Measurements from ENCODE around the gene FPGT. TPM values are rescaled to one million over a fixed set of nuclear protein-coding genes. Genes with fewer than 3 reads are reported as not detected.

Gene FPGT
- total RNA-seq, 1 experiment from 2014 or later, result 12.0 TPM

DNA sequence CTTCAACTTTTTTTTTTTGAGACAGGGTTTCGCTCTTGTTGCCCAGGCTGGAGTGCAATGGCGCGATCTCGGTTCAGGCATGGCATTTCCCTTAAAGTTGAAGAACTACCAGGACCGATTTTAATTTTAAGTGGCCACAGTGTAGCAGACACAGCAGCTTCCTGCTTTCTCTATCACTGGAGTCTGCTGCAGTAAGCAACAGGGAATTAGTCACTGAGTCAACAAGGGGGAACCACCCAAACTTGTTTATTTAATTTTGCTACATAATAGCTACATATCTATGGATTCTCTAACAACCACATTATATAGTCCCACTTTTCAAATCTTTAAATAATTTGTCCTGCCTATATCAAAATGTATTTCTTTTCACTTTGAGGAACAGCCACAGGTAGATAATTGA is 24.7 kb downstream of the FPGT start:
- H3K27me3 ChIP-seq (ENCODE audit: insufficient read depth, low read length), result no peaks in the 10 kb centered on the region
- no peak overlapping the region for H3K9ac ChIP-seq (ENCODE audit: low read length)
- no peaks in the 10 kb centered on the region for H3K79me2 ChIP-seq (ENCODE audit: insufficient read depth, low read length)
- H3K4me3 ChIP-seq (replicated peaks in 1 of 2; ENCODE audit: low read depth in 1 of 2, low read length in 2 of 2), result no peak overlapping the region
- no peaks in the 10 kb centered on the region for H3K36me3 ChIP-seq (ENCODE audit: control insufficient read depth in 1 of 2, insufficient read depth in 2 of 2, low read length in 2 of 2)
- no peak for TF ChIP-seq YY1 (IDR thresholded peaks at IDR 0.05; ENCODE audit: extremely low read depth, insufficient replicate concordance, low read depth, low read length)
- TF ChIP-seq, protein P1, sequence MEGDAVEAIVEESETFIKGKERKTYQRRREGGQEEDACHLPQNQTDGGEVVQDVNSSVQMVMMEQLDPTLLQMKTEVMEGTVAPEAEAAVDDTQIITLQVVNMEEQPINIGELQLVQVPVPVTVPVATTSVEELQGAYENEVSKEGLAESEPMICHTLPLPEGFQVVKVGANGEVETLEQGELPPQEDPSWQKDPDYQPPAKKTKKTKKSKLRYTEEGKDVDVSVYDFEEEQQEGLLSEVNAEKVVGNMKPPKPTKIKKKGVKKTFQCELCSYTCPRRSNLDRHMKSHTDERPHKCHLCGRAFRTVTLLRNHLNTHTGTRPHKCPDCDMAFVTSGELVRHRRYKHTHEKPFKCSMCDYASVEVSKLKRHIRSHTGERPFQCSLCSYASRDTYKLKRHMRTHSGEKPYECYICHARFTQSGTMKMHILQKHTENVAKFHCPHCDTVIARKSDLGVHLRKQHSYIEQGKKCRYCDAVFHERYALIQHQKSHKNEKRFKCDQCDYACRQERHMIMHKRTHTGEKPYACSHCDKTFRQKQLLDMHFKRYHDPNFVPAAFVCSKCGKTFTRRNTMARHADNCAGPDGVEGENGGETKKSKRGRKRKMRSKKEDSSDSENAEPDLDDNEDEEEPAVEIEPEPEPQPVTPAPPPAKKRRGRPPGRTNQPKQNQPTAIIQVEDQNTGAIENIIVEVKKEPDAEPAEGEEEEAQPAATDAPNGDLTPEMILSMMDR (IDR thresholded peaks at IDR 0.05 in 2 of 3, conservative IDR thresholded peaks at IDR 0.05 in 1 of 3; ENCODE audit: borderline replicate concordance in 1 of 3, insufficient read depth in 1 of 3, low read depth in 2 of 3, low read length in 2 of 3), result no peak
- no peak for TF ChIP-seq SRF (IDR thresholded peaks at IDR 0.05; ENCODE audit: low read depth)
- TF ChIP-seq CEBPB (IDR thresholded peaks at IDR 0.05; ENCODE audit: low read depth), result no peak
- no peak for TF ChIP-seq POLR2A (IDR thresholded peaks at IDR 0.05; ENCODE audit: borderline replicate concordance, extremely low read depth, insufficient read depth, insufficient read length)
- H4K20me1 ChIP-seq (ENCODE audit: insufficient read depth), result no peaks in the 10 kb centered on the region
- intact Hi-C loops (cut with micrococcal nuclease), result no loop called here
- H3K9me3 ChIP-seq (ENCODE audit: control insufficient read depth in 1 of 2, insufficient read depth in 1 of 2, low read depth in 1 of 2, low read length in 2 of 2), result no peaks in the 10 kb centered on the region
- H3K9me2 ChIP-seq (ENCODE audit: insufficient read depth), result no peaks in the 10 kb centered on the region
- ATAC-seq, result no peak
- ChIA-PET RAD21 (ENCODE audit: low non-redundant PET in 1 of 2, low total read pairs in 2 of 2, uncharacterized antibody in 2 of 2, unreplicated experiment in 2 of 2) (no interaction called here), POLR2A (no interaction called here), CTCF (no interaction called here)
- no peak for DNase-seq (ENCODE audit: low read depth, low spot score)
- H3K27ac ChIP-seq (ENCODE audit: low read depth, low read length), result no peak overlapping the region
- no TSS peak for BruUV-seq (replicated peaks)
- H3K4me1 ChIP-seq (ENCODE audit: control insufficient read depth in 1 of 2, insufficient read depth in 2 of 2, low read length in 2 of 2), result no peaks in the 10 kb centered on the region
- no peak overlapping the region for H2AFZ ChIP-seq (ENCODE audit: low read depth, low read length, poor library complexity, severe bottlenecking)
- H3K4me2 ChIP-seq (ENCODE audit: low read length), result no peak overlapping the region

DNA sequence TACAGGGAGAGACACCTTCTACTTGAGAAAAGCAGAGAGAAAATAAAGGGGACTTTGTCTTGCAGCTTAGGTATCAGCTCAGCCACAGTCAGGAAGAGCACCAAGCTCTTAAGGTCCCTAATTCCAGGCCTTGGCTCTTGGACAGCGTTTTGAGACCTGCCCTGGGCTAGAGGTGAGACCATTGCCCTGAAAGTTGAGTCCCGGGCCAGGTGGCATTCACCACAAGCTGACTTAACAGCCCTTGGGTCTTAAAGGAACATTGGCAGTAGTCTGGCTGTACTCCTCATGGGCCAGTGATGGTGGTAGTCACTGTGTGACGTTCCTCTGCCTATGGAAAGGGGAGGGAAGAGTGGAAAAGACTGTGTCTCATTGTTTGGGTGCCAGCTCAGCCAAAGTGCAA is 25.4 kb downstream of the FPGT start:
- no TSS peak for BruUV-seq (replicated peaks)

More for the DNA sequence above, 25.4 kb downstream of the FPGT start:
- no peak for TF ChIP-seq EGR1 (IDR thresholded peaks at IDR 0.05; ENCODE audit: low read depth)
- no peak for TF ChIP-seq EZH2 (IDR thresholded peaks at IDR 0.05)
- TF ChIP-seq EZH2phosphoT487 (IDR thresholded peaks at IDR 0.05; ENCODE audit: borderline replicate concordance), result no peak
- no peak for TF ChIP-seq YY1 (IDR thresholded peaks at IDR 0.05; ENCODE audit: extremely low read depth, insufficient replicate concordance, low read depth, low read length)
- no peaks in the 10 kb centered on the region for H3K9me2 ChIP-seq (ENCODE audit: insufficient read depth)
- no peak for ATAC-seq
- no peaks in the 10 kb centered on the region for H3K9me3 ChIP-seq (ENCODE audit: control insufficient read depth in 1 of 2, insufficient read depth in 1 of 2, low read depth in 1 of 2, low read length in 2 of 2)
- RAD21 ChIA-PET (ENCODE audit: low non-redundant PET in 1 of 2, low total read pairs in 2 of 2, uncharacterized antibody in 2 of 2, unreplicated experiment in 2 of 2), result no interaction called here
- no peak overlapping the region for H3K27ac ChIP-seq (ENCODE audit: low read depth, low read length)
- no peaks in the 10 kb centered on the region for H3K79me2 ChIP-seq (ENCODE audit: insufficient read depth, low read length)
- CTCF ChIA-PET, result no interaction called here
- no peaks in the 10 kb centered on the region for H3K4me1 ChIP-seq (ENCODE audit: control insufficient read depth in 1 of 2, insufficient read depth in 2 of 2, low read length in 2 of 2)
- DNase-seq (ENCODE audit: low read depth, low spot score), result no peak
- no peak overlapping the region for H3K4me3 ChIP-seq (replicated peaks in 1 of 2; ENCODE audit: low read depth in 1 of 2, low read length in 2 of 2)
- no peak overlapping the region for H3K9ac ChIP-seq (ENCODE audit: low read length)
- POLR2A ChIA-PET, result no interaction called here
- no peaks in the 10 kb centered on the region for H4K20me1 ChIP-seq (ENCODE audit: insufficient read depth)
- H3K27me3 ChIP-seq (ENCODE audit: insufficient read depth, low read length), result no peaks in the 10 kb centered on the region
- H2AFZ ChIP-seq (ENCODE audit: low read depth, low read length, poor library complexity, severe bottlenecking), result no peak overlapping the region
- H3K36me3 ChIP-seq (ENCODE audit: control insufficient read depth in 1 of 2, insufficient read depth in 2 of 2, low read length in 2 of 2), result no peaks in the 10 kb centered on the region
- intact Hi-C loops (cut with micrococcal nuclease), result no loop called here
- no peak overlapping the region for H3K4me2 ChIP-seq (ENCODE audit: low read length)

Measured in HCT116 (cell line).